CD4-positive, alpha-beta T cell treated with Interleukin-6 at 100 ng/mL for 8 hours (primary cell): ENCODE results near the gene BASP1.
"Not testable (repeated sequence)": the region's sequence is repeated elsewhere in the genome, so short reads cannot be mapped to it uniquely, and the experiment has no call there.

Experiments
- DNase-seq: peaks from one replicate; pipeline ENCODE4 v3.0.0-alpha.2; 2020; ENCODE audit warnings: mixed read lengths, low spot score

Gene BASP1

DNA sequence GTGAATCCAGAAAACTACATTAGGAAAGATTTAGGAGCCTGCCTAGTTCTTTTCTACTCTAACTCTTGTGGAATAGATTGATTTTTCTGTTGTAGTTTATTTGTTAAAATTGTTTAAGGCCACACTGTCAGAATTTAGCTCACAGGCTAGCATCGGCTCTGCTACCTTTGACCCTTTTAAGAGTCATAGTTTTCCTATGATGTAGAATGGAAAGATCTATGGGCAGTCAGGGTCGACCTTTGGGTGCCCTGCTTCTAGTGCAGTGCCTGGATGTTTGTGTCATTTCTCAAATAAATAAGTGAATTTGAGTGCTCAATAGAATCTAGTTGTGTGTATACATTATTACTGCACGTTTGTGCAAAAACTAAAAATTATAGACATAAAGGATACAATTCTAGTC is 38.7 kb downstream of the BASP1 start:
- DNase-seq = no peak

DNA sequence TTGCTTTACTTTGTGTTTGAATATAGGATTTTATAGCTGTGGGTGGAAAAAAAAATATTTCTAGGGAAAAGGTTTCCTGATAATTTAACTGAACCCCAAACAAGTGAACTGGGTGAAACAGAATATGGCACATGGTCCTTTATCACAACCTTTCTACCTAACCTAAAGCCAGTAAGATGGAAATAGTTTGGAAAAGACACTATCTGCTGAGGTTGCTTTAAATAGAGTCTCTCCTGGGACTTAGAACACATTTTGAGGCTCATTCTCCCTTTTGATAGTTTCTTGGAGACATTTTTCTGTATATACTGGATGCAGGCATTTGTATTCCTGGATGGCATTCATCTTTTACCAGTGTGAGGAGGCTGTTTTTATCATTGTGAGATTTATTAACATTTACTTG is 39.4 kb downstream of the BASP1 start:
- no peak for DNase-seq

DNA sequence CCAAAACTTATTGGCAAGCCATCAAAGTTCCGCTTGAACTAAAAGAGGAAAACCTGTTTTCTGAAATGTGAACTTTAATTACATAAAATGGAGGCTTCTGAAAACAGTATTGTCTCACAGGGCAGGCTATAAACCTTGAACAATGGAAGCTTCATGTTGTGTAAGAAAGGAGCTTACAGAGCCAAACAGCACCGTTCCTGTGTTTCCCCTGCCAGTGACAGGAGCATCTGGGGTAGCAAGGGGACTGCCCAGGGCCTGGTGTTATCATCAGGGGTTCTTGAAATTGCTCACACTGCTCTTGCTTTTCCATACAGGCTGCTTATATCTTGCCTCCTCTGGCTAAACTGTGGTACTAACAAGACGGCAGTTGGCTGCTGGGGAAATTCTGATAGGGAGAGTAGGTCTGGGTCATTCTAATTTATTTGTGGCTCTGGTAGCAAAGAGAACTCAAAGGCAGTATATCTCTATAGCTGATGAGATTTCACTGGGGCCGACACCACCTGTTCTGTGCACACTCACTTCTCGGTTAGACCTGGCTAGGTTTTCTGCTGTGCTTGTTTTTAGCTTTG is 40.4 kb downstream of the BASP1 start:
- DNase-seq = no peak

DNA sequence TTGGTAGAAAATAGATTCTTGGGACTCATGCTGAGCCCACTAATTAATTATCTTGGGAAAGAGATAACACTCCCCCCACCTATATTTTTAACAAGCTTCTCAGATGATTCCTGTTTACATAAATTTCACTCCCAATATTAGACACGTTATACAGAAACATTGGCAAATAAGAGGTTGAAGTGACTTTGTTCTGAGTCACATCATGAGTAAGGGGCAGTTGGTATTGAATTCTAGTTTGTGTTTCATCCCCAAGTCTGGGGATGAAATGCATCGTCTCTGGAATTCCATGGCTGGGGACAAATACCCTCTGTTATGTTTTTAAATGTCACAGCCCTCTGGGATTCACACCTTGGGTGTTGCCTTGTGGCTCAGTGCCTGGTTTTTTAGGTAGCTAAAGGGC is 41.0 kb downstream of the BASP1 start:
- DNase-seq = no peak

DNA sequence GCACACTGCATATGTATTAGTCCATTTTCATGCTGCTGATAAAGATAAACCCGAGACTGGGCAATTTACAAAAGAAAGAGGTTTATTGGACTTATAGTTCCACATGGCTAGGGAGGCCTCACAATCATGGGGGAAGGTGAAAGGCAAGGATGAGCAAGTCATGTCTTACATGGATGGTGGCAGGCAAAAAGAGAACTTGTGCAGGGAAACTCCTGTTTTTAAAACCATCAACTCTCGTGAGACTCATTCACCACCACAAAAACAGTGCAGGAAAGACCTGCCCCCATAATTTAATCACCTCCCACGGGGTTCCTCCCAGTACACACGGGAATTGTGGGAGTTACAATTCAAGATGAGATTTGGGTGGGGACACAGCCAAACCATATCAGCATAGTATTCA is 41.6 kb downstream of the BASP1 start:
- not testable (repeated sequence) for DNase-seq

DNA sequence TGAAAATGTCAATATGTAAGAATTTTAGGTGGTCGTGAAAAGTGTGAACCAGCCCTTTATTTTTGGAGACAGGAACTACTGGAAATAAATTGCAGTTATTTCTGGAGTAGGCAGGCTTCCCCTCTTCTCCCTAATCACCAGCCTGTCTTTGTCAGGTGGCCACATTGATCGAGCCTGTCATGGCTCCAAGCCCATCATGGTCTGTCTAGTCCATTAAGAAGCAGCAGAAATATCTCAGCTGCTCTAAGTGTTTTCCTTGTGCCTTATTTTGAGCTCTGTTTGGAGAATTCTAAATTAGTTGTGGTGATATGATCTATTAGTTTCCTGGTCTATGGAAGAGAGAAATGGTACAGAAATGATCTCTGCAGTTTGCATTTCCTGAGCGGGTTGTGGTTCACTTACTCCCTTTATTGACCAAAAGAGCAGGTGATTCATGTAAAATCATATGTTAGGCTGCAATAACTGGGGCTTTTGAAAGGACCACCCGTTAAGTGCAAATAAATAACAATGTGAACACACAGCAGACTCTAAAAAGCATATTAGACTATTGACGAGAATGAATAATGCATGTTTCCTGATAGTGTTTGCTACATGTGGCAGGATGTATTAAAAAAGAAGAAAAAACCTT is 42.3 kb downstream of the BASP1 start:
- no peak for DNase-seq

DNA sequence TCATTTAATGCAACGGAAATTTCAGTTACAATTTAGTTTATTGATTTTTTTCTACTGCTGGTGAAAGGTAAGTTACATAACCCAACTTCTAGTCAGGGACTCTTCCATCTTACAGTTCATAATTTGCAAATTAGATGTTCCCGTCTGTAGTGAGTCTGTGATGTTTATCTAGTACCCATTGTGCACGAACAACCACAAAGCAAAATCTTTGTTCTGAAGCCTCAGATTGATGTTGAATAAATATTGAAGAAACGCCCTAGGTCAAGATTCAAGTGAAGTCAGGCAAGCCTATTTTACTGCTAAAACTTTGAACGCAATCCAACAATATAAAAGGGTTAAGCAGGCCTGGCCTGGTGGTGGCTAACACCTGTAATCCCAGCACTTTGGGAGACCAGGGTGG is 43.1 kb downstream of the BASP1 start:
- no peak for DNase-seq

DNA sequence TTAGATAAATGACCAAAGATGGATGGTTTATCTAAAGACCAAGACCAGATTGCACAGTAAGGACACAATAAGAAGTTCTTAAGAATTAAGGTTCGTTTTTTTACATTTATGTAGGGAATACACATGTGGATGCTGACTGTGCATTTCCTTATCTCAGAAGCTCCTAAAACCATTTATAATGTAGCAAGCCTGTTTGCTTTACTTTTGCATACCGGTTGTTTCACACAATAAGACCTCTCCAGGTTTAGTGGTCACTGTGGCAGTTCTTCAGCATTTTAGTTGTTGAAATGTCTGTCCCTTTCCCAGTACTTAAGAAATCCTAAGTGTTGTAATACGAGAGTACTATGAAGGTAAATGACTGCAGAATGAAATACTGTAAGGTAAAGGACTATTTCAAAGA is 43.6 kb downstream of the BASP1 start:
- DNase-seq = no peak

DNA sequence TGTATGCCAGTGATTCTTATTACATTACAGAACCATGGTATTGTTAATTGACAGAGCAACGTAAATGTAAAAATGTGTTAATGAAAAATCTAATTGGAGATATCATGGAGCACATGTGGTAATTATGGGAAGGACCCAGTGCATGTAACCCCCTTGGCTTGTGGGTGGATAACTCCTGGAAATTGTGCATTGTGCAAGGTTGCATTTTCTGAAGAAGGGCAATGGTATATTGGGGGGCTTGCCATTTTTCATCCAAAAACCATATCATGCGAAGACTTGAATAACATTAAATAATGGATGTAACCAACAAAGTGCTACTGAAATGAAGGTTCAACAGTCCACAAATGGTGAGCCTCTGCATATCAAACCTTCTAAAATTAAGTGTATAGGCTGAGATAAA is 47.6 kb downstream of the BASP1 start:
- no peak for DNase-seq

DNA sequence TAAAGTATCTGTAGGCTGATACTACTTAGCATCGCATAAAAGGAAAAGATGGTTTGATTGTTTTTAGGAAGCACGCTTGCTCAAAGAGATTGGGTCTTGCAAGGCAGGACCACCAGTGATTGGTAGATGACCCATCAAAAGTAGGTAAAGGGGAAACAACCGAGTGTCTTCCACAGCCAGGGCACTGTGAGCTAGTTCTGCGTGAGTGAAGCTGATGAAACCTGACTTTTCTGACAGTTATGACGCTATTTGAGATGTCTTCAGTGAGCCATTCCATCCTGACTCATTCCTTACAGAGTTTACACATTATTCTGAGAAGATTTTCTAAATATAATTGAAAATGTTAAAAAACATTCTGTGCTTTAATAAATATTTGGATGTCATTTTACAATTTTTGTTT is 49.7 kb downstream of the BASP1 start:
- DNase-seq = no peak

DNA sequence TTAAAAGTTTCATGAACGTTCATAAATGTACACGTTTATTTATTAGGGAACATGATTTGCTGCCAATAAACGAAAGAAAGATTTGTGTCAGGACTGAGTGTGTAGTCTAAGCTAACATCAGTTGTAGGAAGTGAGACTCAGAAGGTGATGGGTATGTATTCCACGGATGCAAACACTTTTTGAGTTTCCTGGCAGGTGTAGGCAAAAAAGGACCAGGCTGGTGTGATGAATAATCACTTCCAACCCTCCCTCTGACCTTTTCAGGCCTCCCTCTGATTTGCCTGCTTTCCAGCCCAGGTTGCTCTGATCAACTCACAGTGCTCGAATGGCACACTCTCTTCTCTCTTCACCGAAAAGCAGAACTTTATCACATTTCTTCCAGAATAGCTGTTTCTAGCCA is 51.8 kb downstream of the BASP1 start:
- DNase-seq = no peak

DNA sequence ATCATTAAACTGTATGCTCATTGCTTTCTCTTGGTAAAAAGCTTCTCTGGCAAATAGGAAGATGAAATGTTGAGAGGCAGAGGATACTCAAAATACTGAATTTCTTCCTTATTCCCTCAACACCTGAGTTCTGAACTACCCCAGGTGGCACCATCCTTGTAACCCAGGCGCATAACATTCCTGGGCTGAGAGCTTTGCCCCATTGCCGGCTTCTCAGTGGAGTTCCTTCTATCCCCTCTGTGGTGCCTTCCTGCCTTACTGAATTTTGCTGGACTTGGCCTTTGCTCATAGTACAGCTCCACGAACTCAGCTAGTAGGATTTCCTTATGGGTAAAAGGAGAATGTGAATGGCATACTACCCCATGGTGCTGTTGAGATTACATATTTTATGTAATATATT is 54.7 kb downstream of the BASP1 start:
- DNase-seq = no peak

DNA sequence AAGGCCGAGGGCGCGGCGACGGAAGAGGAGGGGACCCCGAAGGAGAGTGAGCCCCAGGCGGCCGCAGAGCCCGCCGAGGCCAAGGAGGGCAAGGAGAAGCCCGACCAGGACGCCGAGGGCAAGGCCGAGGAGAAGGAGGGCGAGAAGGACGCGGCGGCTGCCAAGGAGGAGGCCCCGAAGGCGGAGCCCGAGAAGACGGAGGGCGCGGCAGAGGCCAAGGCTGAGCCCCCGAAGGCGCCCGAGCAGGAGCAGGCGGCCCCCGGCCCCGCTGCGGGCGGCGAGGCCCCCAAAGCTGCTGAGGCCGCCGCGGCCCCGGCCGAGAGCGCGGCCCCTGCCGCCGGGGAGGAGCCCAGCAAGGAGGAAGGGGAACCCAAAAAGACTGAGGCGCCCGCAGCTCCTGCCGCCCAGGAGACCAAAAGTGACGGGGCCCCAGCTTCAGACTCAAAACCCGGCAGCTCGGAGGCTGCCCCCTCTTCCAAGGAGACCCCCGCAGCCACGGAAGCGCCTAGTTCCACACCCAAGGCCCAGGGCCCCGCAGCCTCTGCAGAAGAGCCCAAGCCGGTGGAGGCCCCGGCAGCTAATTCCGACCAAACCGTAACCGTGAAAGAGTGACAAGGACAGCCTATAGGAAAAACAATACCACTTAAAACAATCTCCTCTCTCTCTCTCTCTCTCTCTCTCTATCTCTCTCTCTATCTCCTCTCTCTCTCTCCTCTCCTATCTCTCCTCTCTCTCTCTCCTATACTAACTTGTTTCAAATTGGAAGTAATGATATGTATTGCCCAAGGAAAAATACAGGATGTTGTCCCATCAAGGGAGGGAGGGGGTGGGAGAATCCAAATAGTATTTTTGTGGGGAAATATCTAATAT is 58.1 kb downstream of the BASP1 start:
- no peak for DNase-seq

DNA sequence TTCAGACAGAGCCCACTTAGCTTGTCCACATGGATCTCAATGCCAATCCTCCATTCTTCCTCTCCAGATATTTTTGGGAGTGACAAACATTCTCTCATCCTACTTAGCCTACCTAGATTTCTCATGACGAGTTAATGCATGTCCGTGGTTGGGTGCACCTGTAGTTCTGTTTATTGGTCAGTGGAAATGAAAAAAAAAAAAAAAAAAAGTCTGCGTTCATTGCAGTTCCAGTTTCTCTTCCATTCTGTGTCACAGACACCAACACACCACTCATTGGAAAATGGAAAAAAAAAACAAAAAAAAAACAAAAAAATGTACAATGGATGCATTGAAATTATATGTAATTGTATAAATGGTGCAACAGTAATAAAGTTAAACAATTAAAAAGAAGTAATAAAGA is 59.0 kb downstream of the BASP1 start:
- DNase-seq = no peak

DNA sequence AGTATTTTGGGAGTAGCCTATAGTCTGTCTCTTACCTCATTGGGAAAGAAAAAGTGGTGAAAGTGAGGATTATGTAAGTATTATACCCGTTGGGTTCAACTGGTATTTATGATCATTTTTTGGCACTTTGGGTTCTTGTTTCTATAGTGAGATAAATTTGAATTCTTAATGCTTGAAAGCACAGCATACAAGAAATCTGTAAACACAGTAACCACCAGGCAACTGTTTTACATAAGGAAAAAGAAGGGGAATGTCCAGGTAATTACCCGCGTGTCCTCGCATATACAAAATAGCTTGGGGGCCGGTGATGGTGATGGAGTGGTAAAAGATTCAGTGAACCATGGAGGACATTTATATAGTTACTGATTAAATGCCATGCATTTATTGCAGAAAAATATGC is 60.5 kb downstream of the BASP1 start:
- no peak for DNase-seq

DNA sequence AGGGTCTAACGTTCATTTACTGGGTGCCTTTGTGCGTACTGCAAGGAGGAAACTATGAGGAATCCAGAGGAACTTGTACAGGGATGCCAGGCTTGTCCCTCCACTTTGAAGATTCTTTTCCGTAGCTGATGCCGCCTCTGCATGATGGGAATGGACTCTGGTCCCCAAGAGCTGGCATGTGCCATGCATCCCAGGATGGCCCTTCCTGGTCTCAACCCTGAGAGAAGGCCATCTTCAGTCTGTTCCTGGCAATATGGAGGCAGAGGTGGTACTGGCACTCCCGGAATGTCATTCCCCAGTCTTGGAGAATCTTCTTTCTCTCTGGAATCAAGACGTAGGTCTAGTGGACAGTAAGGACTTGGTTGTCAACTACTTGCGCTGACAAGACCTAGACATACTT is 61.5 kb downstream of the BASP1 start:
- DNase-seq = no peak

DNA sequence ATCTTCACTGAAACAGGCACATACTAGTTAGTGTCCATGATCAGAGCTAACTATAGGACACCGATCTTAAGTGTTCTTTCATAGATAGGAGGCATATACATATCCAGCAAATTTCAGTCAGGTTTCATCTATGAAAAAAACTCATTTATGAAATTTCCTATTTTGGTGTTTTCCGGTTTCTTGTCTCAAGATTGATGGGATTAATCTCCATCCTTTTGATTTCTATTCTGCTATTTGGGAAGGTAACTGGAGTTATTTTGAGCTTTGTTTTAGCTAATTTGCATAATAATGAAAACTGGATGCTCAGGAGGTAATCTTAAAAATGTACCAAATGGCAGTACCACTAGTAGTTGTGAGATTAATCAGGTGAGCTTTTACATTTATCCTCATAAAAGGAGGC is 62.1 kb downstream of the BASP1 start:
- DNase-seq = no peak

DNA sequence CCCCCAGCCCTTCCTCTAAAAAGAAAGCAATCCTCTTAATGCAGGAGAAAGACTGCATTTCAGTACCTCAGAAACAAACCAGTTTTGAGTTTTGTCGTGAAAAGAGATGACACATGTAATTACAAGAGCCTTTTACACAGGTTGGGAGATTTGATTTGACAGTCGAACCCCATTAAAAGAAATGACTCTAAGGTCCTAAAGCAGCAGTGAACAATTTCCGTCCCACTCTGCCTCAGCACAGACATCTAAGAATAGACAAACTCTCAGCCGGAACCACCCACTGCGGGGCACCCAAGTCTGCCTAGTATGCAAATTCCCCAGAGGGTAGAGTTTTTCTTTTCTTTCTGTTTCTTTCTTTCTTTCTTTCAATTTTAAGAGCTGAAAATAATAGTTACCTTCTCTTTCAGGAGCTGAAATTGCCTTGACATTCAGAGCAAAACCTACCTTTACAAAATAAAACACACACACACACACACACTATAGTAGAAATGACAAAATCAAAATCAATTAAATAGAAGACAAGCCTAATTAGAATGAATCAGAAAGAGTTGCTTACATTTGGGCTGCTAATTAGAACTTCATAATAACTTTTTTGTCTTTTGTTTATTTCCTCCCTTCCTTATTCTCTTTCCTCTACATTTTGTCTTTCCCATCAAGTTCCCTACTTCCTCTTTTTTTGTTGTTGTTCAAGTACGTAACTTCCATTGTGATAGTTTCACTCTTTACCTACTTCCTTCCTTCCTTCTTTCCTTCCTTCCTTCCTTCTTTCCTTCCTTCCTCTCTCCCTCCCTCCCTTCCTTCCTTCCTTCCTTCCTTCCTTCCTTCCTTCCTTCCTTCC is 65.1 kb downstream of the BASP1 start:
- no peak for DNase-seq

DNA sequence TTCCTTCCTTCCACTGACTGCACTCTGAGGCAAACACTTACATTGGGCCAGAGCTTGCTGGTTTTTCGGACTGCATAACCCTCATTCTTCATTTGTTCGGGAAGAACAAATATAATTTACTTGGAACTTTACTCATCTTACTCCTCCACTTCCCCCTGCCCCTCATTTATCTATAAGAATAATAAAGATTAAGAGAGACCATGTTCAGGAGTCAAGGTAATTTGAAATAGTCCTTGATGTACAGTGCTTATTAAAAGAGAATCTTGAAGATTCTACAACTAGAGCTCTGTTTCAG is 65.6 kb downstream of the BASP1 start:
- DNase-seq = no peak

DNA sequence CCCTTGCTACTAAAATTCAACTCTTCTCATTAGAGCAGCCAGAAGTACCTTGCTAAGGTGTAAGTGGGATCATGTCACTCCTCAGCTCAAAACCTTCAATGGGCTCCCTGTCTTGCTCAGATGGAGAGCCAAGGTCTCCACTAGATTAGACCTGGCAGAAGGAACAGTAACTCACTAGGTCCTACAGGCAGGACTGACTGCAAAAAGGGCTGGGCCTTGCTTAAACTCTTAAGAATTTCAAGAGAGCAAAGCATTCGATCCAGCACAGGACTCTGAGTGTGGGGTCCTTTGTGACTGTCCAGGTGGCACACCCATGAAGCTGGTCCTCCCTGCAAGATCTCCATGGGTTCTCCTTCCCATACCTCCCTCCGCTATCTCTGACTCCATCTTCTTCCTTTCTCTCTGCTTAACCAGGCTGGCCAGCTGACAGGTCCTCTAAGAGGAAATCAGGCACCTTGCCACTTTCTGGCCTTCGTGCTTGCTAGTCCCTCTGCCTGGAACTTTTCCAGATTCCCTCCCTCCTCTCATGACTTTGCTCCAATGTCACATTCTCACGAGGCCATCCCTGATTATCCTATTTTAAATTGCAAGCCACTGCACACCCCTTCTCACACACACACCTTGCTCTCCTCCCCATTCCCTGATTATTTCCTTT is 70.2 kb downstream of the BASP1 start:
- no peak for DNase-seq

DNA sequence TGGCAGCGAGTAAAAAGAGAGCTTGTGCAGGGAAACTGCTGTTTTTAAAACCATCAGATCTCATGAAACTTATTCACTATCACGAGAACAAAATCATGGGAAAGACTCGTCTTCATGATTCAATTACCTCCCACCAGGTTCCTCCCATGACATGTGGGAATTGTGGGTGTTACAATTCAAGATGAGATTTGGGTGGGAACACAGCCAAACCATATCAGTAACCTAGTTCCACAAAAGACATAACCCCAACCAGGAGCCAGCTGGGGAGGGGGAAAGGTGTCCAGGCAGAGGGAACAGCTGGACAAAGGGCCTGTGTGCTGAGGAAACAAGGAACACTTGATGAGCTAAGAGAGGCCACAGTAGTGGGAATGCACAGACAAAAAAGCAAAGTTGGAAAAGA is 71.1 kb downstream of the BASP1 start:
- no peak for DNase-seq
